H1 (cell line): ENCODE results near the gene C6orf52. TPM values are rescaled to one million over a fixed set of nuclear protein-coding genes. Genes with fewer than 3 reads are reported as not detected.

Experiments
- CTCF ChIA-PET: fragments of 300-600 bp; sonication (Branson Sonifier 250); formaldehyde crosslinking; loops from one replicate; lab custom pipeline; 2021; ENCODE audit not compliant: partially characterized antibody; lab: Charles Lee
- POLR2A ChIA-PET: fragments of 300-600 bp; sonication (Branson Sonifier 250); formaldehyde crosslinking; loops from one replicate; lab custom pipeline; 2021; ENCODE audit warnings: inconsistent platforms; ENCODE audit not compliant: partially characterized antibody; lab: Charles Lee
- DNase-seq, 2 experiments: peaks; one replicate each; pipeline versions ENCODE4 v3.0.0 to v3.0.0-alpha.2; 2010 to 2022; ENCODE audit warnings: low spot score in 2 of 2, low read depth in 1 of 2, mixed read lengths in 1 of 2
- FAIRE-seq: peaks from 2 replicates; lab custom pipeline; 2011; peaks lifted over from hg19 to GRCh38; lab: Jason Lieb, UNC
- H2AFZ ChIP-seq: 2 replicates; pipeline ENCODE4 v1.8.1; 2012; ENCODE audit warnings: low read length, inconsistent platforms
- H2AK5ac ChIP-seq: 2 replicates; pipeline ENCODE4 v1.6.1; 2013; ENCODE audit warnings: low read depth, low read length
- H2BK120ac ChIP-seq: replicated peaks from 2 replicates; pipeline ENCODE3; 2013; ENCODE audit warnings: low read depth, low read length, inconsistent platforms
- H2BK12ac ChIP-seq: 2 replicates; pipeline ENCODE4 v1.6.1; 2013; ENCODE audit warnings: low read depth, low read length
- H2BK15ac ChIP-seq: 2 replicates; pipeline ENCODE4 v1.6.1; 2013; ENCODE audit warnings: low read length
- H2BK20ac ChIP-seq: 2 replicates; pipeline ENCODE4 v1.6.1; 2013; ENCODE audit warnings: low read length
- H2BK5ac ChIP-seq: 2 replicates; pipeline ENCODE4 v1.6.1; 2013; ENCODE audit warnings: low read depth, low read length
- H3K14ac ChIP-seq: 2 replicates; pipeline ENCODE4 v1.6.1; 2013; ENCODE audit warnings: inconsistent platforms; ENCODE audit not compliant: insufficient read length
- H3K18ac ChIP-seq: 2 replicates; pipeline ENCODE4 v1.6.1; 2013; ENCODE audit warnings: low read length; ENCODE audit errors: extremely low read depth
- H3K23ac ChIP-seq: 2 replicates; pipeline ENCODE4 v1.6.1; 2013; ENCODE audit warnings: inconsistent platforms; ENCODE audit not compliant: insufficient read length
- H3K23me2 ChIP-seq: 2 replicates; pipeline ENCODE4 v1.6.1; 2013; ENCODE audit warnings: low read depth, low read length
- H3K27ac ChIP-seq: 2 replicates; pipeline ENCODE4 v1.6.1; 2011; ENCODE audit warnings: low read depth, low read length, inconsistent platforms
- H3K27me3 ChIP-seq, 4 experiments: replicated peaks in 1 of 4; 1 replicate in 1 of 4; 2 replicates in 3 of 4; pipeline versions ENCODE4 v1.6.1 to v1.8.1; 2011 to 2013; ENCODE audit warnings: low read length in 3 of 4, mild to moderate bottlenecking in 3 of 4, inconsistent platforms in 2 of 4, mixed read lengths in 2 of 4, moderate library complexity in 1 of 4; ENCODE audit not compliant: control insufficient read depth in 3 of 4, insufficient read depth in 3 of 4; ENCODE audit errors: extremely low read depth in 1 of 4
- H3K36me3 ChIP-seq, 4 experiments: 2 replicates each; pipeline versions ENCODE4 v1.6.1 to v1.8.1; 2011 to 2013; ENCODE audit warnings: mild to moderate bottlenecking in 4 of 4, low read length in 3 of 4, moderate library complexity in 2 of 4, control low read depth in 1 of 4, inconsistent platforms in 1 of 4; ENCODE audit not compliant: insufficient read depth in 4 of 4, control insufficient read depth in 2 of 4
- H3K4ac ChIP-seq: replicated peaks from 2 replicates; pipeline ENCODE3; 2013; ENCODE audit warnings: low read length, low read depth, mixed read lengths, inconsistent platforms; ENCODE audit not compliant: insufficient read length
- H3K4me1 ChIP-seq, 4 experiments: replicated peaks in 1 of 4; 1 replicate in 1 of 4; 2 replicates in 3 of 4; pipeline versions ENCODE4 v1.6.1 to v1.8.1; 2011 to 2013; ENCODE audit warnings: low read length in 3 of 4, inconsistent platforms in 2 of 4, mixed read lengths in 1 of 4; ENCODE audit not compliant: insufficient read depth in 4 of 4, control insufficient read depth in 3 of 4
- H3K4me2 ChIP-seq, 2 experiments: 2 replicates each; pipeline versions ENCODE4 v1.6.1 to v1.8.1; 2011 to 2013; ENCODE audit warnings: low read depth in 2 of 2, low read length in 2 of 2, control low read depth in 1 of 2, inconsistent platforms in 1 of 2, mild to moderate bottlenecking in 1 of 2; ENCODE audit not compliant: insufficient read depth in 1 of 2
- H3K4me3 ChIP-seq, 4 experiments: fragments of 200-600, 300-600 bp in 1 of 4; sonication (generic), shearing (Covaris generic), sonication (Bioruptor Twin) in 1 of 4; 2 replicates each; pipeline versions ENCODE4 v1.5.1 to v1.8.1; 2011 to 2016; ENCODE audit warnings: low read length in 4 of 4, low read depth in 3 of 4, control low read depth in 2 of 4, inconsistent platforms in 2 of 4, mild to moderate bottlenecking in 2 of 4, mixed read lengths in 1 of 4, moderate library complexity in 1 of 4; ENCODE audit not compliant: insufficient read depth in 2 of 4; ENCODE audit errors: extremely low read depth in 1 of 4
- H3K56ac ChIP-seq: replicated peaks from 2 replicates; pipeline ENCODE3; 2013; ENCODE audit warnings: low read depth, mild to moderate bottlenecking, mixed read lengths, low read length, inconsistent platforms; ENCODE audit not compliant: insufficient read length
- H3K79me1 ChIP-seq: 2 replicates; pipeline ENCODE4 v1.6.1; 2013; ENCODE audit warnings: low read depth, low read length, control low read depth
- H3K79me2 ChIP-seq, 2 experiments: 2 replicates each; pipeline versions ENCODE4 v1.6.1 to v1.8.1; 2012 to 2013; ENCODE audit warnings: low read length in 2 of 2, mild to moderate bottlenecking in 2 of 2, inconsistent platforms in 1 of 2; ENCODE audit not compliant: insufficient read depth in 2 of 2, control insufficient read depth in 1 of 2
- H3K9ac ChIP-seq, 4 experiments: replicated peaks in 1 of 4; 1 replicate in 1 of 4; 2 replicates in 3 of 4; pipeline versions ENCODE4 v1.6.1 to v1.8.1; 2011 to 2013; ENCODE audit warnings: low read depth in 3 of 4, low read length in 3 of 4, control low read depth in 2 of 4, mild to moderate bottlenecking in 2 of 4, moderate library complexity in 2 of 4, inconsistent platforms in 1 of 4; ENCODE audit errors: extremely low read depth in 1 of 4
- H3K9me3 ChIP-seq, 2 experiments: 2 replicates each; pipeline versions ENCODE4 v1.6.1 to v1.8.1; 2012 to 2013; ENCODE audit warnings: mild to moderate bottlenecking in 2 of 2, moderate library complexity in 2 of 2, control low read depth in 1 of 2, inconsistent platforms in 1 of 2, low read depth in 1 of 2, low read length in 1 of 2, mixed read lengths in 1 of 2; ENCODE audit not compliant: insufficient read depth in 2 of 2
- H4K20me1 ChIP-seq, 2 experiments: replicated peaks in 1 of 2; 2 replicates each; pipeline versions ENCODE3 to v1.8.1; 2011 to 2013; ENCODE audit warnings: inconsistent platforms in 2 of 2, low read length in 2 of 2, mild to moderate bottlenecking in 1 of 2; ENCODE audit not compliant: insufficient read depth in 2 of 2, control insufficient read depth in 1 of 2
- H4K5ac ChIP-seq: 2 replicates; pipeline ENCODE4 v1.6.1; 2013; ENCODE audit warnings: low read length, low read depth, mixed read lengths, inconsistent platforms; ENCODE audit not compliant: insufficient read length
- H4K8ac ChIP-seq: 2 replicates; pipeline ENCODE4 v1.8.0; 2013; ENCODE audit warnings: mild to moderate bottlenecking, moderate library complexity, low read length, inconsistent platforms; ENCODE audit not compliant: insufficient read depth; ENCODE audit errors: extremely low read depth
- H4K91ac ChIP-seq: replicated peaks from 2 replicates; pipeline ENCODE3; 2013; ENCODE audit warnings: low read length, mixed read lengths, inconsistent platforms; ENCODE audit not compliant: insufficient read length
- CBX8 ChIP-seq: fragments of 300-800, 300-1000 bp; sonication (generic); IDR thresholded peaks from 2 replicates; pipeline ENCODE4 v1.7.1; 2016; ENCODE audit warnings: low read depth, low read length, borderline replicate concordance
- EZH2 ChIP-seq: fragments of 200-600 bp; sonication (generic); IDR thresholded peaks from 2 replicates; pipeline ENCODE4 v1.7.1; 2012; ENCODE audit warnings: low read depth, mild to moderate bottlenecking, moderate library complexity, low read length, inconsistent platforms; ENCODE audit not compliant: severe bottlenecking
- FOSL1 ChIP-seq: IDR thresholded peaks from 2 replicates; pipeline ENCODE4 v1.6.1; 2011; ENCODE audit warnings: mild to moderate bottlenecking, low read depth, low read length, moderate library complexity; ENCODE audit not compliant: insufficient read depth
- KDM5A ChIP-seq: fragments of 200-600 bp; IDR thresholded peaks from 2 replicates; pipeline ENCODE4 v1.7.1; 2012; ENCODE audit warnings: mild to moderate bottlenecking, low read length, inconsistent platforms, mixed read lengths
- MAFK ChIP-seq: IDR thresholded peaks from 2 replicates; pipeline ENCODE4 v1.6.1; 2012; ENCODE audit warnings: low read depth, mild to moderate bottlenecking, improper control_type of control experiment, low read length
- PHF8 ChIP-seq: fragments of 200-600 bp; sonication (generic); conservative IDR thresholded peaks from 2 replicates; pipeline ENCODE4 v1.7.1; 2012; ENCODE audit warnings: low read depth, mild to moderate bottlenecking, inconsistent platforms, low read length, moderate library complexity
- YY1 ChIP-seq: IDR thresholded peaks from 2 replicates; pipeline ENCODE4 v1.6.1; 2011; ENCODE audit warnings: low read depth, mild to moderate bottlenecking, low read length
- WGBS, 2 experiments: shearing (Covaris generic) in 1 of 2; methylation state at CpG; one replicate each; pipeline versions ENCODE4 v1.1.6 to v1.1.7; 2013 to 2015; ENCODE audit warnings: low lambda C conversion rate in 2 of 2, mixed read lengths in 2 of 2, inconsistent platforms in 1 of 2, low coverage in 1 of 2, missing lambda C conversion rate in 1 of 2; ENCODE audit not compliant: insufficient replicate concordance in 2 of 2, insufficient coverage in 1 of 2, insufficient read length in 1 of 2; ENCODE audit errors: extremely low coverage in 1 of 2, missing lambda C conversion rate in 1 of 2; 5-methylcytosine and 5-hydroxymethylcytosine counted together
- polyA plus RNA-seq, 7 experiments: library from polyadenylated mRNA; depleted of rRNA in 3 of 7; stranded (reverse) in 5 of 7; unstranded in 2 of 7; fragments of >200 nt in 5 of 7; fragments of 200-250 nt in 2 of 7; gene quantifications; 1 replicate in 5 of 7; 2 replicates in 1 of 7; 4 replicates in 1 of 7; pipeline versions ENCODE4 v1.2.1 to v1.2.3, GENCODE V29; 2011 to 2013; ENCODE audit warnings: missing spikeins in 2 of 7, mixed read lengths in 2 of 7
- total RNA-seq: library from RNA; stranded (reverse); fragmentation: NEBNext Ultra II Directional; extraction: Animal tissue kit (Norgen Biotek cat#: 25700); gene quantifications from 2 replicates; pipeline ENCODE4 v1.2.1, GENCODE V29; 2021
- TF ChIP-seq, protein P1 (sequence below): IDR thresholded peaks from 2 replicates; pipeline ENCODE4 v1.6.1; 2012; ENCODE audit warnings: inconsistent platforms

The C6orf52 gene
- total and polyA plus RNA-seq, 2 of the 8 experiments (the other 6 are each of a cell fraction or from before 2014, with no cell fraction given): 1.5 to 3.1 TPM

DNA sequence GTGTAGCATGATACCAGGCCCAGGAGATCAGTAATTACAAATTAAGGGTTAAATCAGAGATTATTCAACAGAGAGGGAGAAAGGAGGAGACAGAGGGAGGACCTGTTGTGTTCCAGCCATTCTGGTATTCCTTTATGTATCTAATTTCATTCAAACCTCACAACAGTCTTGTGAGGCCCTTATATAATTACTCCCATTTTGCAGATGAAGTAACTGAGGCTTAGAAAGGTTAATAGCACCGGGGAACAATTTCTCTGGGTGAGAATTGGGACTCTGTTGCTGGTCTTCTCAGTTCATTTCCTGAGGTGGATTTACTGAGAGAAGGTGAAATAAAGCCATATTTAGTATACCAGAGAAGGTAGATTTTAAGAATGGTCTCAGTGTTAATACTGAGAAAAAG is 66.6 kb downstream of the C6orf52 start:
- H3K18ac ChIP-seq: no peak overlapping the region
- H2BK5ac ChIP-seq: no peak overlapping the region
- H2BK120ac ChIP-seq: no peak overlapping the region
- TF ChIP-seq EZH2: no peak
- TF ChIP-seq CBX8: no peak
- TF ChIP-seq, protein P1, sequence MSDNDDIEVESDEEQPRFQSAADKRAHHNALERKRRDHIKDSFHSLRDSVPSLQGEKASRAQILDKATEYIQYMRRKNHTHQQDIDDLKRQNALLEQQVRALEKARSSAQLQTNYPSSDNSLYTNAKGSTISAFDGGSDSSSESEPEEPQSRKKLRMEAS: no peak
- no peak for TF ChIP-seq KDM5A
- no peak for TF ChIP-seq FOSL1
- TF ChIP-seq PHF8: no peak
- TF ChIP-seq YY1: no peak
- TF ChIP-seq MAFK: no peak
- H2BK12ac ChIP-seq: no peak overlapping the region
- H3K4me2 ChIP-seq: no peak overlapping the region
- ChIA-PET CTCF (no interaction called here), POLR2A (no interaction called here)
- no peak overlapping the region for H3K4me3 ChIP-seq
- FAIRE-seq (no peak), DNase-seq (no peak)
- no peak overlapping the region for H2AFZ ChIP-seq
- H3K14ac ChIP-seq: no peak overlapping the region
- no peaks in the 10 kb centered on the region for H3K9me3 ChIP-seq
- no peak overlapping the region for H4K5ac ChIP-seq
- H3K4me1 ChIP-seq: no peaks in the 10 kb centered on the region
- no peak overlapping the region for H3K23ac ChIP-seq
- no peaks in the 10 kb centered on the region for H3K23me2 ChIP-seq
- H4K8ac ChIP-seq: no peak overlapping the region
- H4K20me1 ChIP-seq: no peaks in the 10 kb centered on the region
- H2AK5ac ChIP-seq: no peak overlapping the region
- H2BK20ac ChIP-seq: no peak overlapping the region
- H3K9ac ChIP-seq: no peak overlapping the region
- H3K36me3 ChIP-seq: peaks cover 6 to 51% (median 33%) of the 10 kb centered on the region in 4 experiments; a peak in 6 of 8 replicates
- H4K91ac ChIP-seq: no peak overlapping the region
- H3K27me3 ChIP-seq: no peaks in the 10 kb centered on the region
- no peak overlapping the region for H3K27ac ChIP-seq
- H2BK15ac ChIP-seq: no peak overlapping the region
- no peak overlapping the region for H3K56ac ChIP-seq
- no peaks in the 10 kb centered on the region for H3K79me1 ChIP-seq
- H3K79me2 ChIP-seq: peaks cover 0 to 2% of the 10 kb centered on the region in 2 experiments; a peak in 1 of 4 replicates
- no peak overlapping the region for H3K4ac ChIP-seq
- WGBS, 2 experiments: 94% methylated on average over 1 of the region's 1 CpG; no CpG with 5 or more reads in 1 of the 2 experiments
